ENCODE results near the gene PNMA6A. TPM values are rescaled to one million over a fixed set of nuclear protein-coding genes. Genes with fewer than 3 reads are reported as not detected.
"Not testable (repeated sequence)": the region's sequence is repeated elsewhere in the genome, so short reads cannot be mapped to it uniquely, and the experiment has no call there.

The PNMA6A gene
- 1 to 10 TPM in 2 of 4 donors, not detected in 2; 2.3 to 7.7 TPM for total RNA-seq

DNA sequence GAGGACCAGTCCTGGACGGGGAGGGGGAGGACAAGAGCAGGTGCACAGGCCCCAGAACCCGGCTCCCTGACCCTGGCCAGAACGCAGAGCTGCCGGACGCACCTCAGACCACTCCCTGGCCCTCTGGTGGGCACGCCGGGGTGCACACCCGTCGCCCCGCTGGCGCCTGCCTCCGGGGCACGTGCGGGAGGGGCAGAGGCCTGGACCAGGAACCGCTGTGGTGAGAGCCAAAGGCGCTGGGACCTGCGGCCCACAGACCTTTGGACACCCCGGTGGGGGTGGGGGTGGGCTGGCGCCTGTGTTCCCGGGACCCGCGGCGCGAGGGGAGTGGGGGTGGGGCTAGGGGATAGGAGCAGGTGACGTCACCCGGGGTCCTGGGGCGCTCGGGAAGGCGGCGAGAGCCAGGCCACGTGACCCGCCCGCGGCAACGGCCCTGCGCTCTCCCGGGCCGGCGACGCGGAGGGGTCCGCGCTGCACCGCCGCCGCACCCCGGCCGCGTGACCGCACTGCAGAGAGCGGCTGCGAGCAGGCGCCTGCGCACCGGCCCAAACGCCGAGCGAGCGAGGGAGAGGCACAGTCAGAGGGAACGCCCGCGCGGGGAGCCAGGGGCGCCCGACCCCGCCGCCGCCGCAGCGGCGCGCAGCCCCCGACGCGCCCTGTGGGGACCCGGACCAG lies at the start of gene PNMA6A:
Gene PNMA6A (plus strand): TSS at position 546 of the 675 bp plus-strand sequence. CDS start 609 bp downstream, outside the sequence.
- H3K9me3 ChIP-seq; H3K27ac ChIP-seq; H3K36me3 ChIP-seq; DNase-seq; H3K4me3 ChIP-seq; intact Hi-C loops (cut with DNase I; ENCODE audit: low total_unique reads); H3K27me3 ChIP-seq; H3K4me1 ChIP-seq: not testable (repeated sequence)

- H3K9me3 ChIP-seq, H3K27me3 ChIP-seq, H3K27ac ChIP-seq: not testable (repeated sequence)
Observed at GRCh38 chrX:153026501-153026900, 45.8 kb upstream of the PNMA6A start.

GRCh38 chrX:153028487-153028886 lies 43.8 kb upstream of the PNMA6A start:
- H3K27me3 ChIP-seq; intact Hi-C loops (cut with DNase I; ENCODE audit: low total_unique reads); H3K36me3 ChIP-seq: not testable (repeated sequence)

More at GRCh38 chrX:153026501-153026900, 45.8 kb upstream of the PNMA6A start:
- intact Hi-C loops (cut with DNase I; ENCODE audit: low total_unique reads); DNase-seq; H3K4me1 ChIP-seq; H3K36me3 ChIP-seq; H3K4me3 ChIP-seq: not testable (repeated sequence)

GRCh38 chrX:153029162-153029561 lies 43.1 kb upstream of the PNMA6A start:
- no peak overlapping the region for H3K27ac ChIP-seq
- intact Hi-C loops (cut with DNase I; ENCODE audit: low total_unique reads), result no loop called here
- DNase-seq, result no peak
- no peak for TF ChIP-seq CTCF (IDR thresholded peaks at IDR 0.05)
- no peak for TF ChIP-seq POLR2A (IDR thresholded peaks at IDR 0.05)
- no peaks in the 10 kb centered on the region for H3K27me3 ChIP-seq
- no peaks in the 10 kb centered on the region for H3K36me3 ChIP-seq
- no peak overlapping the region for H3K4me3 ChIP-seq
- no peaks in the 10 kb centered on the region for H3K4me1 ChIP-seq
- no peaks in the 10 kb centered on the region for H3K9me3 ChIP-seq

More at GRCh38 chrX:153028487-153028886, 43.8 kb upstream of the PNMA6A start:
- not testable (repeated sequence) for DNase-seq, H3K4me3 ChIP-seq, H3K27ac ChIP-seq, H3K9me3 ChIP-seq, H3K4me1 ChIP-seq

DNA sequence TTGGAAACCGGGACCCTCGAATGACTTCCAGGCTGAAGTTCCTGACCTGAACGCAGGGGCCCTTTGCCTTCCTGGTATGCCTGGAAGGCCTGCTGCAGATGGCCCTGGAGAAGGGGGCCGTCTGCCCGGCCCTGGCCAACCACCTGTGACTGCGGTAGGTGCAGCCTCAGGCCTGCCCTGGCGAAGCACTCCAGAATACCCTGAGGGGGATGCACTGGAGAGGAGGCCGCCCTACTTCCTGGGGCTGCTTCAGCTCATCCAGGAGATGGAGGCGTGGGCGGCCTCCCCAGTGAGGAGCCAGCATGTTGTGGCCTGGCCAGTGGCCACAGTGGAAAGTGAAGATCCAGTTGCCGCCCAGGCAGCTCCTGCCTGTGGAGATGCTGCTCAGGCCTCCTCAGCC lies 42.4 kb upstream of the PNMA6A start:
- no peak for TF ChIP-seq POLR2A (IDR thresholded peaks at IDR 0.05)
- no peak for TF ChIP-seq CTCF (IDR thresholded peaks at IDR 0.05)
- Histone ChIP-seq H3K4me1 (no peaks in the 10 kb centered on the region), H3K27me3 (no peaks in the 10 kb centered on the region), H3K9me3 (no peaks in the 10 kb centered on the region), H3K4me3 (no peak overlapping the region), H3K36me3 (no peaks in the 10 kb centered on the region), H3K27ac (no peak overlapping the region)
- no peak for DNase-seq
- intact Hi-C loops (cut with DNase I; ENCODE audit: low total_unique reads), result no loop called here

DNA sequence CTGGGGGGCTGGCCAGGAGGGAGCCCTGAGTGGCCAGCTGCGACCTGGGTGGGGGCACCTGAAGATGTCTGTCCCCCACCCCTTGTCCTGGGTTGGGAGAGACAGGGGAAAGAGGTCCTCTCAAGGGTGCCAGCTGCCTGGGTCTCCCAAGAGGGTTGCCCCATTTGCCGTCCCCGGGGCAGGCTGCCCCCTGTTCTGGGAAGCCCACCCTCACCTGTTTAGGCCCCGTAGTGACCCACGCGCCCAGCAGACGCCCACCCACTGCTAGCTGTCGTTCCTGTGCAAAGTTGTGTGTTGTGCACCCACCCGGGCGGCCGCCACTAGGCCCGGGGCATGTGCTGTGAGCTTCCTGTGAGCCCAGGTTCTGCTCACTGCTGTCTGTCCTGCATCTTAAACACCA lies 41.5 kb upstream of the PNMA6A start:
- Histone ChIP-seq H3K27ac (no peak overlapping the region), H3K9me3 (no peaks in the 10 kb centered on the region), H3K36me3 (no peaks in the 10 kb centered on the region), H3K27me3 (no peaks in the 10 kb centered on the region), H3K4me3 (no peak overlapping the region), H3K4me1 (no peaks in the 10 kb centered on the region)
- intact Hi-C loops (cut with DNase I; ENCODE audit: low total_unique reads), result no loop called here
- no peak for DNase-seq
- no peak for TF ChIP-seq POLR2A (IDR thresholded peaks at IDR 0.05)
- TF ChIP-seq CTCF (IDR thresholded peaks at IDR 0.05), result no peak

All from uterus (tissue), 4 donors.